Measurements from ENCODE around the gene STARD13.

STARD13 gene, protein sequence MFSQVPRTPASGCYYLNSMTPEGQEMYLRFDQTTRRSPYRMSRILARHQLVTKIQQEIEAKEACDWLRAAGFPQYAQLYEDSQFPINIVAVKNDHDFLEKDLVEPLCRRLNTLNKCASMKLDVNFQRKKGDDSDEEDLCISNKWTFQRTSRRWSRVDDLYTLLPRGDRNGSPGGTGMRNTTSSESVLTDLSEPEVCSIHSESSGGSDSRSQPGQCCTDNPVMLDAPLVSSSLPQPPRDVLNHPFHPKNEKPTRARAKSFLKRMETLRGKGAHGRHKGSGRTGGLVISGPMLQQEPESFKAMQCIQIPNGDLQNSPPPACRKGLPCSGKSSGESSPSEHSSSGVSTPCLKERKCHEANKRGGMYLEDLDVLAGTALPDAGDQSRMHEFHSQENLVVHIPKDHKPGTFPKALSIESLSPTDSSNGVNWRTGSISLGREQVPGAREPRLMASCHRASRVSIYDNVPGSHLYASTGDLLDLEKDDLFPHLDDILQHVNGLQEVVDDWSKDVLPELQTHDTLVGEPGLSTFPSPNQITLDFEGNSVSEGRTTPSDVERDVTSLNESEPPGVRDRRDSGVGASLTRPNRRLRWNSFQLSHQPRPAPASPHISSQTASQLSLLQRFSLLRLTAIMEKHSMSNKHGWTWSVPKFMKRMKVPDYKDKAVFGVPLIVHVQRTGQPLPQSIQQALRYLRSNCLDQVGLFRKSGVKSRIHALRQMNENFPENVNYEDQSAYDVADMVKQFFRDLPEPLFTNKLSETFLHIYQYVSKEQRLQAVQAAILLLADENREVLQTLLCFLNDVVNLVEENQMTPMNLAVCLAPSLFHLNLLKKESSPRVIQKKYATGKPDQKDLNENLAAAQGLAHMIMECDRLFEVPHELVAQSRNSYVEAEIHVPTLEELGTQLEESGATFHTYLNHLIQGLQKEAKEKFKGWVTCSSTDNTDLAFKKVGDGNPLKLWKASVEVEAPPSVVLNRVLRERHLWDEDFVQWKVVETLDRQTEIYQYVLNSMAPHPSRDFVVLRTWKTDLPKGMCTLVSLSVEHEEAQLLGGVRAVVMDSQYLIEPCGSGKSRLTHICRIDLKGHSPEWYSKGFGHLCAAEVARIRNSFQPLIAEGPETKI

DNA sequence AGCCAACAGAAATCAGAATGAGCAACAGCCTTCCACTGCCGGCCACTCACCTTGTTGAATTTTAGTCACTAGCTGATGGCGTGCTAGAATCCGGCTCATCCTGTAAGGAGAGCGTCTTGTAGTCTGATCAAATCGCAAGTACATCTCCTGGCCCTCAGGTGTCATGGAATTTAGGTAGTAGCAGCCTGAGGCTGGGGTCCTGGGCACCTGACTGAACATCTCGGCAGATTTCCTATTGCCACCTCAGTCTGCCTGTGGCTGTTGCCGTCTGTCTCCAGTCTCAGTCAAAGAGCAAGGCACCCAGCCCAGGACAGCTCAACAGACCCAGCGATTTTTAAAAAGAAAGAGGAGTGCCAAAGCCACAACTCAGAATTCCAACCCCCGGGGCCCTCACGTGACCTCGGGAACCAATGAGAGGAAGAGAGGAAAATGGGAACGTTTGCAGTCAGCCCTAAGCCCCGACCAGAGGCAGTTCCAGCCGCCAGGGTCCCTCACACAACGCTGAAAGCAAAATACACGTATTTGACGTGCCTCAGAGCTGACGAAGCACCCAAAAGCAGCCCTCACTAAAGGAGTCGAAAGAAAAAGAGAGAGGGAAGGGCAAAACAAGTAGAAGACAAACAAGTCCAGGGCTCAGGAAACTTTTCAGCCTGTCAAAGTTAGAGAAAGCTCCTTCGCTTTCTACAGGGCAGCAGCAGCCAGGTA, at the start of gene STARD13:
Gene STARD13 (minus strand): TSS at position 336 of the 705 bp plus-strand sequence. CDS start 117 bp downstream, at position 219.
- DNase-seq = no peak

DNA sequence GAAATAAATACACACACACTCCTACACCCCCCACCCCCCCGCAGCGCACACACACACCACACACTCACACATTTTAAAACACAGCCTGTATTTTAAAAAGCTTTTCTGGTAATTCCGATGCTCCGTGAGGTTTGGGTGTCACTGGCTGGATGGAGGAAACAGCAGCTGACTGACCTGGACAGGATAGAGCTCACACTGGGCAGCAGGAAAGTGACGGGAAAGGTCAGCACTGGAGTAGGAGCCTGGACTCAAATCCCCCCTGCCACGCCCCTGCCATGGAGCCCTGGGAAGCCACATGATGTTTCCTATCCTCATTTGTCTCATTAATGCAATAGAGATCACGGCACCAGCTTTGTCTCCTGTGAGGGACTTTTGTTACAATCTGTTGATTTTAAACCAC, 49.3 kb upstream of the STARD13 start:
- DNase-seq = no peak

- no peak for DNase-seq
Measured at GRCh38 chr13:33331962-33332361, 46.4 kb upstream of the STARD13 start.

- no peak for DNase-seq
Measured at GRCh38 chr13:33330483-33330882, 44.9 kb upstream of the STARD13 start.

- DNase-seq = no peak
Measured at GRCh38 chr13:33328701-33329100, 43.1 kb upstream of the STARD13 start.

DNA sequence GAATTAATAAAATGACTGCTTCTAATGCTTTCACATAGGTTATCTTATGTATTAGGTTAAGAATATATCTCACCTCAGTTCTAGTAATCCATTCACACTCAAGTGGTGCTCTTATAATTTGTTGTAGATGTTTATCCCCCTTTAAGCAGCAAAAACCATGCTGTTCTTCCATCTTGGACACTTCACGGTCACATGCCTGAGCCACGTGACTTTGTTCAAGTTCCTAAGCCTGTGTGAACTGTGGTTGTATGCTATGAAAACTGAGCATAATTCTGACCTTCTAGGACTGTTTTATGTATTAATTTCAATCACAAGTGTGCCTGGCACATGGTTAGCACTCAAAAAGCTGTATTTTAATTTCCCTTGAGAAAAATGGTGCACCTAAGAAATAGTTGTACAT, 41.2 kb upstream of the STARD13 start:
- no peak for DNase-seq

DNA sequence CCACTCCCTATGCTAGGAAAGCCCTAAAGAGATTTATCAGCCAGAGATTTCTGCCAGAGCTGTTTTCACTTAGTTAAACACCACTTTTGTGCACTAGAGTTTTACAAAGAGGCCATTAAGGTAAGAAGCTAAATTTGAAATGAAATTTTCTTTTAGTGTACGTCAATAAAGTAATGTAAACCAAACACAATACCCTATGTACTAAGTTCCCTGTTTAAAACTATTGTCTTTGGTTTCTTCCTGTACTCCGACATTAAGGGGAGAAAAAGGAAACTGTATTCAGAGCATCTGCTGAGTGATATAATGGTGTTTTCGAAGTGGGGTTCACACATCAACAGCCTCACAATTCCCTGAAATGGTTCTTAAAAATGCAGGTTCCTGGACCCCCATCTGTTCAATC, 40.7 kb upstream of the STARD13 start:
- DNase-seq = no peak

GRCh38 chr13:33323801-33324510, 38.4 kb upstream of the STARD13 start:
- no peak for DNase-seq

GRCh38 chr13:33322965-33323668, 37.6 kb upstream of the STARD13 start:
- DNase-seq = peak; percentile 2

DNA sequence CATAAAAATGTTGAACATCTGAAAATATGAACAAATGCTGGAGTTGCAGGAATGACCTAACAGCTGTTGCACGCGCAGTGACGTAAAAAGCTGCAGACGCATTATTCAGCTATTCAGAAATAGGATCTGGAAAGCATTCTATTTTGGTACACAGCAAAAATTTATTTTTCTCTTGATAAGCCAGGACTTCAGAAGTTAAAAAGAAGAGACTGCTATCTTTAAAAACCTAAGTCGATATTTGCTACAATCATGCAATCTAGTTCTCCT, 36.9 kb upstream of the STARD13 start:
- no peak for DNase-seq

DNA sequence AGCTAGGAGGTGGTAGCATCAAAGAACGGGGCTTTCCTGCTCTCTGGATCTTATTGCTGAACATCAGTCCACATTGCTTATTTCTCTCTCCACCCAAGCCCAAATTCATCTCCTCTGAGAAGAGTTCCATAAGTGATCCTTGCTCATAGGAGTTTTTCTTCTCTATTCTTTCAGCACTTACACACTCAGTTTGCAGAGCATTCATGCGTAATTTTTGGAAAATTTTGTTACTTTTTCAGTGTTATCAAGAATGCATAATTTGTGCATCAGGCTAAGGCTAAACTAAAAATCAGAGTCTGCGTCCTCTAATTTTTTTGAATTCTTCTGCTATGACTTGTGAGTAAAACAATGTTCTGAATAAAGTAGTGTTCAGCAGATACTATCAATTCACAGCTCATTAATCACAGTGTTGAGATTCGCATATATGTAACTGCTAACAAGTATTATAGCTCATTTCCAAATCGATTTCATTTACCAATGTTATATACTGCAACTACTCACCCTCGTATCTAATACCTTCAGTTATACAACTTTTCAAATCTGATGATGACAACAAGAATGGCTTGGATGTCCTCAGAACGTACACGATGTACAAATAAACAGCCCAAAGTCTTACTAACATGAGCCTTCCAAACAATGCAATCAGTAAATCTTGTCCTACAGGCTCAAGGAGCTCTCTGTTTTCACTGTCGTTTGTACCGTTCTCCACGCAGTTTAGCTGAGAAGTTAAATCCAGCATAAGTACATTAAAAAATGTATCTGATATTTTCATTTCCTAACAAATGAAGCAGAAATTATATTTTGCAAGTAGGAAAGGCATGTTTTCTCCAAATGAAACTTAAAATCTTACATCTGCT, 36.4 kb upstream of the STARD13 start:
- DNase-seq = no peak

GRCh38 chr13:33319859-33320258, 34.3 kb upstream of the STARD13 start:
- DNase-seq = peak; percentile 7

GRCh38 chr13:33318744-33319143, 33.2 kb upstream of the STARD13 start:
- no peak for DNase-seq

GRCh38 chr13:33318037-33318436, 32.5 kb upstream of the STARD13 start:
- no peak for DNase-seq

DNA sequence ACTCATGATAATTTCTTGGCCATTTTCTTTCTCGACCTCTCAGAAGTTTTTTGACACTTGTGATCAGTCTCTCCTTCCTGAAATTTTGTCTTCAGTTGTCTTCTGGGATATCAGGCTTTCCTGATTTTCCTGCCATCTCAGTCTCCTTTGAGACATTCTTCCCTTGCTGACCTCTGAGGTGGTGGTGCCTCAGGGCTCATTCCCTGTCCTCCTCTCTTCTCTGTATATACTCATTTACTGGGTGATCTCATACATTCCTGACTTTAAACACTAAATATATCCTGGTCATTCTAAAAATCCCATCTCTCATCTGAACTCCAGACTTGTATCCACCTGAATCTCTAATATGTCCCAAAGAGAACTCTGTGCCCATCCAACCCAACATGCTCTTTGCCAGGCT, 31.3 kb upstream of the STARD13 start:
- DNase-seq = no peak

DNA sequence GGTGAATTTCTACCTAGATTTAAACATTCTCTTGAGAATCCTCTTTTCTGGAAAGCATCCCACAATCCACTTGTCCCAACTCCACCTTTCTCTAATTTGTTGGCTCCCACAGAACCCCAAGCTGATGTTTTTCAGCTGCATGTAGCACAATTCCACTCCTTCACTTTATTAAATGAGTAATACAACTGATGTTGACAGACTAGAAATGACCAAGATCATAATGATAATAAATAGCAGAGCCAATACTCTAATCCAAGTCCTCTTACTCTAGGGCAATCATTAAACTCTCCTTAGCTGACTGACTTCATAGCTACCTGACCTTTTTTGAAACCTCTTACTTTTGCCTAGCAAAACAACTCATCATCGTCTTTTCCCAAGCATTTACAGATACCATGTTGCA, 27.9 kb upstream of the STARD13 start:
- DNase-seq = no peak

- no peak for DNase-seq
Measured at GRCh38 chr13:33312861-33313212, 27.3 kb upstream of the STARD13 start.

- DNase-seq = no peak
Measured at GRCh38 chr13:33312150-33312860, 26.8 kb upstream of the STARD13 start.

- no peak for DNase-seq
Measured at GRCh38 chr13:33311040-33311439, 25.5 kb upstream of the STARD13 start.

Measured in COR-L47 (cell line).